ENCODE data around the gene EPM2A. TPM values are rescaled to one million over a fixed set of nuclear protein-coding genes. Genes with fewer than 3 reads are reported as not detected.

EPM2A gene
- total RNA-seq, 2 experiments from 2014 or later = 34.9 to 39.2 TPM

GRCh38 chr6:145783796-145784195, 48.5 kb upstream of the EPM2A start:
- H3K9me3 ChIP-seq (ENCODE audit: low read length) = no peaks in the 10 kb centered on the region
- peak overlapping the region; percentile 19; the same call in 1 of the 2 replicates for H3K4me2 ChIP-seq (ENCODE audit: low read length)
- intact Hi-C loops (cut with micrococcal nuclease; ENCODE audit: unreplicated experiment) = no loop called here
- no peak overlapping the region for H3K4me3 ChIP-seq (ENCODE audit: low read depth, low read length, poor library complexity, severe bottlenecking)
- peaks cover 12% of the 10 kb centered on the region; the same call in 1 of the 2 replicates for H3K36me3 ChIP-seq (ENCODE audit: insufficient read depth, low read length)
- ChIA-PET POLR2A (interaction anchor here (0.6 to 1.4 kb wide), 5 partner anchors 8 to 264 kb away, joined by 3 to 7 read pairs (median 3); partner anchors contain the start of gene SHPRH), CTCF (ENCODE audit: unreplicated experiment) (no interaction called here)
- peaks cover 9% of the 10 kb centered on the region for H3K4me1 ChIP-seq (ENCODE audit: insufficient read depth, low read length, poor library complexity, severe bottlenecking)
- peak; percentile 62 for DNase-seq (ENCODE audit: low spot score)
- no peaks in the 10 kb centered on the region for H3K79me2 ChIP-seq (ENCODE audit: insufficient read depth, low read depth, low read length)
- TF ChIP-seq, protein P1, sequence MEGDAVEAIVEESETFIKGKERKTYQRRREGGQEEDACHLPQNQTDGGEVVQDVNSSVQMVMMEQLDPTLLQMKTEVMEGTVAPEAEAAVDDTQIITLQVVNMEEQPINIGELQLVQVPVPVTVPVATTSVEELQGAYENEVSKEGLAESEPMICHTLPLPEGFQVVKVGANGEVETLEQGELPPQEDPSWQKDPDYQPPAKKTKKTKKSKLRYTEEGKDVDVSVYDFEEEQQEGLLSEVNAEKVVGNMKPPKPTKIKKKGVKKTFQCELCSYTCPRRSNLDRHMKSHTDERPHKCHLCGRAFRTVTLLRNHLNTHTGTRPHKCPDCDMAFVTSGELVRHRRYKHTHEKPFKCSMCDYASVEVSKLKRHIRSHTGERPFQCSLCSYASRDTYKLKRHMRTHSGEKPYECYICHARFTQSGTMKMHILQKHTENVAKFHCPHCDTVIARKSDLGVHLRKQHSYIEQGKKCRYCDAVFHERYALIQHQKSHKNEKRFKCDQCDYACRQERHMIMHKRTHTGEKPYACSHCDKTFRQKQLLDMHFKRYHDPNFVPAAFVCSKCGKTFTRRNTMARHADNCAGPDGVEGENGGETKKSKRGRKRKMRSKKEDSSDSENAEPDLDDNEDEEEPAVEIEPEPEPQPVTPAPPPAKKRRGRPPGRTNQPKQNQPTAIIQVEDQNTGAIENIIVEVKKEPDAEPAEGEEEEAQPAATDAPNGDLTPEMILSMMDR (conservative IDR thresholded peaks at IDR 0.05; ENCODE audit: low read length) = no peak
- TF ChIP-seq EZH2phosphoT487 (IDR thresholded peaks at IDR 0.05; ENCODE audit: borderline replicate concordance, low read depth, low read length) = no peak
- no peaks in the 10 kb centered on the region for H4K20me1 ChIP-seq (ENCODE audit: insufficient read depth, low read length)
- no peak overlapping the region for H3K27ac ChIP-seq (ENCODE audit: low read depth, low read length, poor library complexity, severe bottlenecking)
- no TSS peak for BruUV-seq (replicated peaks)
- H2AFZ ChIP-seq (ENCODE audit: low read length) = peak overlapping the region; percentile 27; the same call in 1 of the 2 replicates
- H3K9me2 ChIP-seq (ENCODE audit: insufficient read depth, low read length) = no peaks in the 10 kb centered on the region

DNA sequence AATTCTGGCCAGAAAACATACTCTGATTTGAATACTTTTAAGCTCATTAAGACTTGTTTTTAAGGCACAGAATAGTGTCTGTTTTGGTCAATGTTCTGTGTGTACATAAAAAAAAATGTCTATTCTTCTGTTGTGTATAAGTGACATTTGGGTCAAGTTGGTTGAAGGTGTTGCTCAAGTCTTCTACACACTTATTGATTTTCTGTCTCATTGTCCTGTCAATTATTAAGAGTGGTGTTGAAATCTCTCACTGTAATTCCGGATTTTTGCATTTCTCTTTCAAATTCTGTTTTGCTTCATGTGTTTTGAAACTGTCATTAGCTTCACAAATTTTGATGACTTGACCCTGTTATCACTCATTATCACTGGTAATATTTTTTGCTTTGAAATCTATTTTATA, 37.5 kb upstream of the EPM2A start:
- no peak overlapping the region for H2AFZ ChIP-seq (ENCODE audit: low read length)
- no peaks in the 10 kb centered on the region for H3K9me3 ChIP-seq (ENCODE audit: low read length)
- intact Hi-C loops (cut with micrococcal nuclease; ENCODE audit: unreplicated experiment) = no loop called here
- H3K4me1 ChIP-seq (ENCODE audit: insufficient read depth, low read length, poor library complexity, severe bottlenecking) = no peaks in the 10 kb centered on the region
- H3K27ac ChIP-seq (ENCODE audit: low read depth, low read length, poor library complexity, severe bottlenecking) = no peak overlapping the region
- H3K79me2 ChIP-seq (ENCODE audit: insufficient read depth, low read depth, low read length) = no peaks in the 10 kb centered on the region
- CTCF ChIA-PET (ENCODE audit: unreplicated experiment) = no interaction called here
- no peaks in the 10 kb centered on the region for H3K9me2 ChIP-seq (ENCODE audit: insufficient read depth, low read length)
- TF ChIP-seq, protein P1 (conservative IDR thresholded peaks at IDR 0.05; ENCODE audit: low read length) = no peak
- TF ChIP-seq EZH2phosphoT487 (IDR thresholded peaks at IDR 0.05; ENCODE audit: borderline replicate concordance, low read depth, low read length) = no peak
- DNase-seq (ENCODE audit: low spot score) = no peak
- H3K4me2 ChIP-seq (ENCODE audit: low read length) = no peak overlapping the region
- POLR2A ChIA-PET = interaction anchor here (1.0 to 2.1 kb wide), 4 partner anchors 9 to 42 kb away, joined by 3 to 7 read pairs (median 5); partner anchors contain the start of gene FBXO30
- no peak overlapping the region for H3K4me3 ChIP-seq (ENCODE audit: low read depth, low read length, poor library complexity, severe bottlenecking)
- H4K20me1 ChIP-seq (ENCODE audit: insufficient read depth, low read length) = no peaks in the 10 kb centered on the region
- BruUV-seq (replicated peaks) = no TSS peak
- H3K36me3 ChIP-seq (ENCODE audit: insufficient read depth, low read length) = no peaks in the 10 kb centered on the region

DNA sequence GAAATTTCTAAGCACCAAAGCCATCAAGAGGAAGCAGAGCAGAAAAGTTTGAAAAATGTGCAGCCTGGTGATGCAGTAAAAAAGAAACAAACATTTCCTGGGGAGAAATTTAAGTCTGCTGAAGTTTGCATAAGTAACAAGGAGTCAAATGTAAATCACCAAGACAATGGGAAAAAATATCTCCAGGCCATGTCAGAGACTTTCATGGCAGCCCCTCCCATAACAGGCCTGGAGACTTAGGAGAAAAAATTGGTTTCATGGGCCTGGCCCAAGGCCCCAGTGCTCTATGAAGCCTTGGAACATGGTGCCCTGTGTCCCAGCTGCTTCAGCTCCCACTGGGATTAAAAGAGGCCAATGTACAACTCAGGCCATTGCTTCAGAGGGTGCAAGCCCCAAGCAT, 30.1 kb upstream of the EPM2A start:
- DNase-seq (ENCODE audit: low spot score) = no peak
- no peaks in the 10 kb centered on the region for H4K20me1 ChIP-seq (ENCODE audit: insufficient read depth, low read length)
- POLR2A ChIA-PET = interaction anchor here (0.6 kb wide), 1 partner anchor 13 kb away, joined by 3 read pairs; no protein-coding TSS in a partner anchor
- intact Hi-C loops (cut with micrococcal nuclease; ENCODE audit: unreplicated experiment) = loop anchor here (10.0 kb wide), 1 partner anchor 939 kb away; no protein-coding TSS in a partner anchor
- H2AFZ ChIP-seq (ENCODE audit: low read length) = no peak overlapping the region
- BruUV-seq (replicated peaks) = no TSS peak
- no peak for TF ChIP-seq EZH2phosphoT487 (IDR thresholded peaks at IDR 0.05; ENCODE audit: borderline replicate concordance, low read depth, low read length)
- TF ChIP-seq, protein P1 (conservative IDR thresholded peaks at IDR 0.05; ENCODE audit: low read length) = no peak
- no peak overlapping the region for H3K4me2 ChIP-seq (ENCODE audit: low read length)
- no peak overlapping the region for H3K27ac ChIP-seq (ENCODE audit: low read depth, low read length, poor library complexity, severe bottlenecking)
- H3K9me3 ChIP-seq (ENCODE audit: low read length) = no peaks in the 10 kb centered on the region
- no peak overlapping the region for H3K4me3 ChIP-seq (ENCODE audit: low read depth, low read length, poor library complexity, severe bottlenecking)
- CTCF ChIA-PET (ENCODE audit: unreplicated experiment) = no interaction called here
- no peaks in the 10 kb centered on the region for H3K79me2 ChIP-seq (ENCODE audit: insufficient read depth, low read depth, low read length)
- H3K9me2 ChIP-seq (ENCODE audit: insufficient read depth, low read length) = no peaks in the 10 kb centered on the region
- H3K36me3 ChIP-seq (ENCODE audit: insufficient read depth, low read length) = no peaks in the 10 kb centered on the region
- peaks cover 8% of the 10 kb centered on the region for H3K4me1 ChIP-seq (ENCODE audit: insufficient read depth, low read length, poor library complexity, severe bottlenecking)

All from OCI-LY7 (cell line).